Stimulated activated CD4-positive, alpha-beta T cell treated with anti-CD3 and anti-CD28 coated beads, Interleukin-15, amount 100 ng/mL, for 1 hour (primary cell): ENCODE measurements around the gene ATP9A.

Experiments used
- DNase-seq, 2 donors: peaks; one replicate each; pipeline ENCODE4 v3.0.0-alpha.2; 2020; ENCODE audit warnings: low read depth in 1 of 2, low spot score in 1 of 2

The ATP9A gene

GRCh38 chr20:51609251-51609650, 158.9 kb downstream of the ATP9A start:
- no peak for DNase-seq

GRCh38 chr20:51608061-51608460, 160.1 kb downstream of the ATP9A start:
- no peak for DNase-seq

- DNase-seq, result no peak
These were observed 161.0 kb downstream of the ATP9A start for GRCh38 chr20:51607170-51607569.

- DNase-seq, result no peak
These were observed 163.3 kb downstream of the ATP9A start for GRCh38 chr20:51604851-51605250.

GRCh38 chr20:51602131-51602530, 166.1 kb downstream of the ATP9A start:
- DNase-seq, result no peak

GRCh38 chr20:51600950-51601349, 167.2 kb downstream of the ATP9A start:
- DNase-seq, result no peak

- DNase-seq, result no peak
These were observed 168.2 kb downstream of the ATP9A start for GRCh38 chr20:51600016-51600420.

GRCh38 chr20:51598556-51598955, 169.6 kb downstream of the ATP9A start:
- DNase-seq, result no peak

- no peak for DNase-seq
These were observed 170.6 kb downstream of the ATP9A start for GRCh38 chr20:51597389-51598231.

GRCh38 chr20:51596668-51597388, 171.4 kb downstream of the ATP9A start:
- DNase-seq, result no peak

- DNase-seq, result no peak
These were observed 172.4 kb downstream of the ATP9A start for GRCh38 chr20:51595744-51596143.

- peak; percentile 47 to 57 for DNase-seq
These were observed 173.1 kb downstream of the ATP9A start for GRCh38 chr20:51595058-51595532.

GRCh38 chr20:51594236-51595057, 173.7 kb downstream of the ATP9A start:
- DNase-seq, result no peak

GRCh38 chr20:51593584-51593983, 174.6 kb downstream of the ATP9A start:
- no peak for DNase-seq

- DNase-seq, result no peak
These were observed 175.6 kb downstream of the ATP9A start for GRCh38 chr20:51592564-51592963.

- no peak for DNase-seq
These were observed 176.3 kb downstream of the ATP9A start for GRCh38 chr20:51591871-51592270.

- DNase-seq, result no peak
These were observed 179.4 kb downstream of the ATP9A start for GRCh38 chr20:51588762-51589161.

- no peak for DNase-seq
These were observed 181.0 kb downstream of the ATP9A start for GRCh38 chr20:51587145-51587544.

- no peak for DNase-seq
These were observed 182.2 kb downstream of the ATP9A start for GRCh38 chr20:51586005-51586440.

- no peak for DNase-seq
These were observed 183.0 kb downstream of the ATP9A start for GRCh38 chr20:51585148-51585547.

- no peak for DNase-seq
These were observed 183.5 kb downstream of the ATP9A start for GRCh38 chr20:51584737-51585136.
